Keratinocyte (primary cell): ENCODE data around the gene GABPB2. TPM values are rescaled to one million over a fixed set of nuclear protein-coding genes. Genes with fewer than 3 reads are reported as not detected.

Experiments
- DNase-seq: peaks from one replicate; pipeline ENCODE4 v3.0.0-alpha.2; 2011; ENCODE audit warnings: low read depth, missing footprints, low spot score
- FAIRE-seq: peaks from 2 replicates; lab custom pipeline; 2011; peaks lifted over from hg19 to GRCh38; lab: Jason Lieb, UNC
- H2AFZ ChIP-seq: 2 replicates; pipeline ENCODE4 v1.6.0; 2012; ENCODE audit warnings: low read length, control low read depth, inconsistent platforms; ENCODE audit not compliant: control insufficient read depth
- H3K27ac ChIP-seq: 2 replicates; pipeline ENCODE4 v1.5.1; 2011; ENCODE audit warnings: low read length; ENCODE audit not compliant: control insufficient read depth, insufficient read depth
- H3K27me3 ChIP-seq: 3 replicates; pipeline ENCODE4 v1.6.0; 2011; ENCODE audit warnings: low read length; ENCODE audit not compliant: control insufficient read depth, insufficient read depth; ENCODE audit errors: extremely low read depth
- H3K36me3 ChIP-seq, 2 experiments: 2 replicates in 1 of 2; 3 replicates in 1 of 2; pipeline ENCODE4 v1.5.1; 2011; ENCODE audit warnings: low read length in 2 of 2, mild to moderate bottlenecking in 1 of 2; ENCODE audit not compliant: control insufficient read depth in 2 of 2, insufficient read depth in 2 of 2; ENCODE audit errors: extremely low read depth in 1 of 2
- H3K4me1 ChIP-seq: 3 replicates; pipeline ENCODE4 v1.5.1; 2011; ENCODE audit warnings: low read length; ENCODE audit not compliant: control insufficient read depth, insufficient read depth; ENCODE audit errors: extremely low read depth
- H3K4me2 ChIP-seq: 3 replicates; pipeline ENCODE4 v1.6.0; 2011; ENCODE audit warnings: low read depth, low read length; ENCODE audit not compliant: control insufficient read depth, insufficient read depth; ENCODE audit errors: extremely low read depth
- H3K4me3 ChIP-seq, 3 experiments: fragments of 200-600 bp in 1 of 3; sonication (generic) in 1 of 3; 2 replicates in 2 of 3; 3 replicates in 1 of 3; pipeline ENCODE4 v1.5.1; 2011 to 2016; ENCODE audit warnings: low read length in 3 of 3, mild to moderate bottlenecking in 3 of 3, control low read depth in 2 of 3, inconsistent platforms in 1 of 3, low read depth in 1 of 3, mixed read lengths in 1 of 3, mixed run types in 1 of 3, moderate library complexity in 1 of 3; ENCODE audit not compliant: control insufficient read depth in 2 of 3, insufficient read depth in 2 of 3; ENCODE audit errors: extremely low read depth in 1 of 3
- H3K79me2 ChIP-seq: 2 replicates; pipeline ENCODE4 v1.6.0; 2012; ENCODE audit warnings: low read length; ENCODE audit not compliant: control insufficient read depth, insufficient read depth
- H3K9ac ChIP-seq: 3 replicates; pipeline ENCODE4 v1.6.0; 2011; ENCODE audit warnings: low read length; ENCODE audit not compliant: control insufficient read depth, insufficient read depth; ENCODE audit errors: extremely low read depth
- H3K9me1 ChIP-seq: 3 replicates; pipeline ENCODE4 v1.6.0; 2011; ENCODE audit warnings: low read length; ENCODE audit not compliant: control insufficient read depth, insufficient read depth; ENCODE audit errors: extremely low read depth
- H3K9me3 ChIP-seq: 2 replicates; pipeline ENCODE4 v1.5.1; 2012; ENCODE audit warnings: low read depth, low read length; ENCODE audit not compliant: control insufficient read depth
- H4K20me1 ChIP-seq: 3 replicates; pipeline ENCODE4 v1.6.0; 2011; ENCODE audit warnings: low read length; ENCODE audit not compliant: control insufficient read depth, insufficient read depth; ENCODE audit errors: extremely low read depth
- CTCF ChIP-seq, 3 experiments: IDR thresholded peaks in 1 of 3; conservative IDR thresholded peaks in 1 of 3; optimal IDR thresholded peaks in 1 of 3; 2 replicates in 2 of 3; 3 replicates in 1 of 3; pipeline versions ENCODE3 to v1.5.1; 2011; ENCODE audit warnings: low read length in 3 of 3, mild to moderate bottlenecking in 3 of 3, moderate library complexity in 2 of 3, control low read depth in 1 of 3, inconsistent platforms in 1 of 3; ENCODE audit not compliant: insufficient read depth in 2 of 3; ENCODE audit errors: extremely low read depth in 1 of 3
- EZH2 ChIP-seq: IDR thresholded peaks from one replicate; pipeline ENCODE4 v1.6.1; 2012; ENCODE audit warnings: inconsistent platforms, mild to moderate bottlenecking, low read length, moderate library complexity
- dilution Hi-C: fragments of 300-500 bp; cut with MboI; formaldehyde crosslinking; loops from one replicate; pipeline ENCODE4 v1.7.0; 2020; ENCODE audit warnings: low sequenced_read_pairs; ENCODE audit not compliant: extremely low pct_ligation_motif_present
- polyA plus RNA-seq, 5 experiments: library from polyadenylated mRNA; depleted of rRNA in 3 of 5; stranded (reverse) in 3 of 5; stranded (forward) in 1 of 5; unstranded in 1 of 5; fragments of >200 nt; gene quantifications; 1 replicate in 1 of 5; 2 replicates in 3 of 5; 3 replicates in 1 of 5; pipeline versions ENCODE4 v1.2.1 to v1.2.3, GENCODE V29; 2011 to 2012; ENCODE audit warnings: missing spikeins in 2 of 5, low read depth in 1 of 5, low replicate concordance in 1 of 5
- small RNA-seq, 3 experiments: library from RNA; depleted of rRNA; stranded (forward); fragments of <200 nt; gene quantifications; one replicate each; pipeline ENCODE3, GENCODE V24; 2012; ENCODE audit warnings: low read depth in 3 of 3, low replicate concordance in 1 of 3; ENCODE audit not compliant: insufficient read length in 3 of 3

Gene GABPB2
- polyA plus RNA-seq, 1 donor (not counting 4 experiments of a cell fraction or from before 2014, with no cell fraction given), result 13.3 TPM

- no peaks in the 10 kb centered on the region for H4K20me1 ChIP-seq
- H3K9me3 ChIP-seq, result no peaks in the 10 kb centered on the region
- no peak overlapping the region for H3K4me2 ChIP-seq
- FAIRE-seq, result no peak
- H3K27ac ChIP-seq, result no peak overlapping the region
- H3K79me2 ChIP-seq, result peaks cover 9% of the 10 kb centered on the region
- H3K9me1 ChIP-seq, result peaks cover 2% of the 10 kb centered on the region
- no peak for DNase-seq
- no peak overlapping the region for H2AFZ ChIP-seq
- no peak overlapping the region for H3K4me3 ChIP-seq
- no peaks in the 10 kb centered on the region for H3K27me3 ChIP-seq
- peaks cover 16% of the 10 kb centered on the region in 2 experiments for H3K36me3 ChIP-seq
- H3K4me1 ChIP-seq, result peaks cover 16% of the 10 kb centered on the region
- dilution Hi-C loops, result no loop called here
- TF ChIP-seq EZH2 (no peak), CTCF (optimal IDR thresholded peaks at IDR 0.05 in 1 of 3, IDR thresholded peaks at IDR 0.05 in 1 of 3, conservative IDR thresholded peaks at IDR 0.05 in 1 of 3; ENCODE audit: extremely low read depth in 1 of 3, insufficient read depth in 2 of 3, low read length in 3 of 3) (no peak)
- H3K9ac ChIP-seq, result no peak overlapping the region
Measured at GRCh38 chr1:151171190-151171589, 100.6 kb downstream of the GABPB2 start.

Small RNA genes lying within 50 kb of the gene (small RNA-seq; reads per million reads assigned to genes)
- gene RNU6-884P, result 0 to 1.8 (median 0.33) reads per million in 3 experiments

Other genes with a start within 250 kb of the GABPB2 start
- 17.8 to 22.1 TPM (median 19.6 TPM) in 3 replicates for gene ARNT, start 194.2 kb upstream of the GABPB2 start, polyA plus RNA-seq
- not detected in 3 replicates for gene CTXND2, start 183.6 kb upstream of the GABPB2 start, polyA plus RNA-seq
- 27.0 to 31.3 TPM (median 27.1 TPM) in 3 replicates for gene SETDB1, start 144.4 kb upstream of the GABPB2 start, polyA plus RNA-seq
- 75.0 to 172 TPM (median 121 TPM) in 3 replicates for gene CERS2, start 95.9 kb upstream of the GABPB2 start, polyA plus RNA-seq
- 0.68 to 0.85 TPM (median 0.76 TPM) in 3 replicates for gene ANXA9, start 88.5 kb upstream of the GABPB2 start, polyA plus RNA-seq
- gene MINDY1, start 63.9 kb upstream of the GABPB2 start, polyA plus RNA-seq, result 11.2 to 20.4 TPM (median 11.6 TPM) in 3 replicates
- gene PRUNE1, start 62.3 kb upstream of the GABPB2 start, polyA plus RNA-seq, result 14.4 to 16.4 TPM (median 15.4 TPM) in 3 replicates
- 4.6 to 25.8 TPM (median 9.8 TPM) in 3 replicates for gene BNIPL, start 34.2 kb upstream of the GABPB2 start, polyA plus RNA-seq
- gene C1orf56, start 23.0 kb upstream of the GABPB2 start, polyA plus RNA-seq, result 0.26 to 0.40 TPM (median 0.39 TPM) in 3 replicates
- gene CDC42SE1, start 11.1 kb upstream of the GABPB2 start, polyA plus RNA-seq, result 127 to 151 TPM (median 138 TPM) in 3 replicates
- gene MLLT11, start 10.4 kb upstream of the GABPB2 start, polyA plus RNA-seq, result 8.8 to 16.4 TPM (median 10.8 TPM) in 3 replicates
- 0.43 to 1.9 TPM (median 0.93 TPM) in 3 replicates for gene SEMA6C, start 75.9 kb downstream of the GABPB2 start, polyA plus RNA-seq
- not detected in 3 replicates for gene TNFAIP8L2, start 85.9 kb downstream of the GABPB2 start, polyA plus RNA-seq
- 3.6 to 5.6 TPM (median 4.4 TPM) in 3 replicates for gene LYSMD1, start 95.1 kb downstream of the GABPB2 start, polyA plus RNA-seq
- 11.0 to 34.4 TPM (median 26.2 TPM) in 3 replicates for gene SCNM1, start 95.4 kb downstream of the GABPB2 start, polyA plus RNA-seq
- 0.18 to 0.42 TPM (median 0.34 TPM) in 3 replicates for gene TMOD4, start 105.2 kb downstream of the GABPB2 start, polyA plus RNA-seq
- 41.6 to 69.9 TPM (median 47.5 TPM) in 3 replicates for gene VPS72, start 119.4 kb downstream of the GABPB2 start, polyA plus RNA-seq
- gene PIP5K1A, start 127.8 kb downstream of the GABPB2 start, polyA plus RNA-seq, result 98.6 to 148 TPM (median 124 TPM) in 3 replicates
- gene PSMD4, start 184.0 kb downstream of the GABPB2 start, polyA plus RNA-seq, result 195 to 223 TPM (median 219 TPM) in 3 replicates
- 7.3 to 11.4 TPM (median 10.9 TPM) in 3 replicates for gene ZNF687, start 211.5 kb downstream of the GABPB2 start, polyA plus RNA-seq